Mucosa of gallbladder (tissue), 1 donor: ENCODE results near the gene P3H3. TPM values are rescaled to one million over a fixed set of nuclear protein-coding genes. Genes with fewer than 3 reads are reported as not detected.
A peak's percentile ranks its signal among the peaks of the same experiment; 100 is the strongest.

Experiments
- DNase-seq: peaks from one replicate; pipeline ENCODE4 v3.0.0-alpha.2; 2020; ENCODE audit warnings: low spot score
- total RNA-seq: library from RNA; stranded (reverse); gene quantifications from one replicate; pipeline ENCODE4 v1.2.1, GENCODE V29; 2021
- donor health status: DM: no; HTN: no; CAD: no.

Gene P3H3
- total RNA-seq, 1 donor from 2014 or later = 28.1 TPM

GRCh38 chr12:6826734-6827436 lies 1.3 kb upstream of the P3H3 start:
- DNase-seq = no peak

- DNase-seq = peak; percentile 83
Measured at GRCh38 chr12:6827437-6827911, 733 bp upstream of the P3H3 start.

GRCh38 chr12:6828781-6829535 lies 751 bp downstream of the P3H3 start:
- DNase-seq = no peak

GRCh38 chr12:6829536-6830220 lies 1.5 kb downstream of the P3H3 start:
- no peak for DNase-seq

- no peak for DNase-seq
Measured at GRCh38 chr12:6830286-6830890, 2.2 kb downstream of the P3H3 start.

- no peak for DNase-seq
Measured at GRCh38 chr12:6830999-6831398, 2.8 kb downstream of the P3H3 start.

GRCh38 chr12:6831450-6831995 lies 3.3 kb downstream of the P3H3 start:
- DNase-seq = no peak

GRCh38 chr12:6832125-6832524 lies 3.9 kb downstream of the P3H3 start:
- no peak for DNase-seq

- no peak for DNase-seq
Measured at GRCh38 chr12:6833189-6833890, 5.1 kb downstream of the P3H3 start.

- no peak for DNase-seq
Measured at GRCh38 chr12:6834254-6834653, 6.0 kb downstream of the P3H3 start.

- no peak for DNase-seq
Measured at GRCh38 chr12:6834873-6835272, 6.7 kb downstream of the P3H3 start.

- no peak for DNase-seq
Measured at GRCh38 chr12:6836851-6837250, 8.6 kb downstream of the P3H3 start.

GRCh38 chr12:6837370-6838060 lies 9.3 kb downstream of the P3H3 start:
- DNase-seq = no peak

- no peak for DNase-seq
Measured at GRCh38 chr12:6838854-6839253, 10.6 kb downstream of the P3H3 start.

GRCh38 chr12:6839482-6840201 lies 11.4 kb downstream of the P3H3 start:
- no peak for DNase-seq

GRCh38 chr12:6840330-6840729 lies 12.1 kb downstream of the P3H3 start:
- DNase-seq = no peak

GRCh38 chr12:6840761-6841515 lies 12.7 kb downstream of the P3H3 start, which contains the start of gene GNB3:
GNB3 (plus strand) TSS chr12:6840925; CDS start chr12:6841288, 363 bp downstream.
- no peak for DNase-seq

- DNase-seq = no peak
Measured at GRCh38 chr12:6842075-6842474, 13.9 kb downstream of the P3H3 start.
